ENCODE results near the gene IFNL1. TPM values are rescaled to one million over a fixed set of nuclear protein-coding genes. Genes with fewer than 3 reads are reported as not detected.

The IFNL1 gene
- total and polyA plus RNA-seq, 2 experiments from 2014 or later: not detected

GRCh38 chr19:39310558-39311311, 14.5 kb downstream of the IFNL1 start:
- Histone ChIP-seq H3K27me3 (no peaks in the 10 kb centered on the region), H3K36me3 (peaks cover 18% of the 10 kb centered on the region), H3K9me3 (ENCODE audit: low read depth) (no peaks in the 10 kb centered on the region), H3K4me3 (no peak overlapping the region), H3K4me1 (ENCODE audit: low read depth) (peaks cover 21% of the 10 kb centered on the region), H3K27ac (peak overlapping the region; percentile 61)
- peak; percentile 31 to 68 for DNase-seq (ENCODE audit: low read depth in 1 of 2, low spot score in 1 of 2)
- TF ChIP-seq CTCF (IDR thresholded peaks at IDR 0.05; ENCODE audit: low read depth, low read length): no peak

GRCh38 chr19:39314016-39314728, 18.0 kb downstream of the IFNL1 start:
- no peak for DNase-seq (ENCODE audit: low read depth in 1 of 2, low spot score in 1 of 2)
- H3K4me1 ChIP-seq (ENCODE audit: low read depth): peaks cover 7% of the 10 kb centered on the region
- H3K27ac ChIP-seq: no peak overlapping the region
- peaks cover 18% of the 10 kb centered on the region for H3K36me3 ChIP-seq
- no peaks in the 10 kb centered on the region for H3K9me3 ChIP-seq (ENCODE audit: low read depth)
- H3K27me3 ChIP-seq: no peaks in the 10 kb centered on the region
- no peak for TF ChIP-seq CTCF (IDR thresholded peaks at IDR 0.05; ENCODE audit: low read depth, low read length)
- H3K4me3 ChIP-seq: no peak overlapping the region

GRCh38 chr19:39315933-39316332, 19.7 kb downstream of the IFNL1 start:
- TF ChIP-seq CTCF (IDR thresholded peaks at IDR 0.05; ENCODE audit: low read depth, low read length): no peak
- peaks cover 18% of the 10 kb centered on the region for H3K36me3 ChIP-seq

GRCh38 chr19:39316627-39317321, 20.6 kb downstream of the IFNL1 start:
- H3K9me3 ChIP-seq (ENCODE audit: low read depth): no peaks in the 10 kb centered on the region
- H3K27me3 ChIP-seq: no peaks in the 10 kb centered on the region
- TF ChIP-seq CTCF (IDR thresholded peaks at IDR 0.05; ENCODE audit: low read depth, low read length): no peak
- H3K4me3 ChIP-seq: no peak overlapping the region
- peaks cover 18% of the 10 kb centered on the region for H3K36me3 ChIP-seq
- H3K4me1 ChIP-seq (ENCODE audit: low read depth): peaks cover 5% of the 10 kb centered on the region
- DNase-seq (ENCODE audit: low read depth in 1 of 2, low spot score in 1 of 2): no peak
- no peak overlapping the region for H3K27ac ChIP-seq

More at GRCh38 chr19:39315933-39316332, 19.7 kb downstream of the IFNL1 start:
- Histone ChIP-seq H3K4me1 (ENCODE audit: low read depth) (peaks cover 8% of the 10 kb centered on the region), H3K9me3 (ENCODE audit: low read depth) (no peaks in the 10 kb centered on the region), H3K27ac (no peak overlapping the region), H3K4me3 (no peak overlapping the region), H3K27me3 (no peaks in the 10 kb centered on the region)
- DNase-seq (ENCODE audit: low read depth in 1 of 2, low spot score in 1 of 2): no peak

- no peaks in the 10 kb centered on the region for H3K27me3 ChIP-seq
- H3K4me3 ChIP-seq: no peak overlapping the region
- H3K4me1 ChIP-seq (ENCODE audit: low read depth): peaks cover 5% of the 10 kb centered on the region
- H3K36me3 ChIP-seq: peaks cover 14% of the 10 kb centered on the region
- TF ChIP-seq CTCF (IDR thresholded peaks at IDR 0.05; ENCODE audit: low read depth, low read length): no peak
- H3K27ac ChIP-seq: no peak overlapping the region
- H3K9me3 ChIP-seq (ENCODE audit: low read depth): no peaks in the 10 kb centered on the region
- no peak for DNase-seq (ENCODE audit: low read depth in 1 of 2, low spot score in 1 of 2)
Measured at GRCh38 chr19:39317476-39317875, 21.3 kb downstream of the IFNL1 start.

Measured in cardiac muscle cell (in vitro differentiated cells and primary cell).